Naive thymus-derived CD8-positive, alpha-beta T cell (primary cell): ENCODE measurements around the gene ZFYVE21. TPM values are rescaled to one million over a fixed set of nuclear protein-coding genes. Genes with fewer than 3 reads are reported as not detected.

ENCODE experiments used
- ATAC-seq, 2 donors: fragments of 150-1000 bp; cut with Tn5 transposase in 1 of 2; sonication (Bioruptor Pico), chemical (Tn5 transposase) in 1 of 2; 1 replicate in 1 of 2; 2 replicates in 1 of 2; pipeline ENCODE4 v1.10.0; 2021; ENCODE audit warnings: mild to moderate bottlenecking in 2 of 2, moderate library complexity in 2 of 2
- POLR2A ChIA-PET: fragments of 350-600 bp; sonication (Branson Sonifier 250); formaldehyde crosslinking; loops from one replicate; lab custom pipeline; 2021; ENCODE audit warnings: antibody characterized with exemption; lab: Charles Lee
- DNase-seq, 10 donors: peaks; one replicate each; pipeline versions ENCODE4 v3.0.0 to v3.0.0-alpha.2; 2020 to 2022
- H3K27ac Mint-ChIP-seq, 10 donors: one replicate each; pipeline ENCODE4 v1.8.0; 2020 to 2022; ENCODE audit warnings: mild to moderate bottlenecking in 10 of 10, mixed read lengths in 10 of 10, moderate library complexity in 4 of 10, inconsistent platforms in 1 of 10
- H3K27me3 Mint-ChIP-seq, 5 donors: one replicate each; pipeline ENCODE4 v1.8.0; 2021 to 2022; ENCODE audit warnings: mixed read lengths in 5 of 5
- H3K36me3 Mint-ChIP-seq, 3 donors: one replicate each; pipeline ENCODE4 v1.8.0; 2020 to 2022; ENCODE audit warnings: mixed read lengths in 3 of 3, mild to moderate bottlenecking in 2 of 3, inconsistent platforms in 1 of 3
- H3K4me1 Mint-ChIP-seq, 4 donors: one replicate each; pipeline ENCODE4 v1.8.0; 2021 to 2022; ENCODE audit warnings: mixed read lengths in 4 of 4
- H3K4me3 Mint-ChIP-seq, 10 donors: one replicate each; pipeline ENCODE4 v1.8.0; 2020 to 2022; ENCODE audit warnings: mild to moderate bottlenecking in 10 of 10, mixed read lengths in 10 of 10, moderate library complexity in 6 of 10, inconsistent platforms in 1 of 10
- H3K9me3 Mint-ChIP-seq, 9 donors: one replicate each; pipeline ENCODE4 v1.8.0; 2020 to 2022; ENCODE audit warnings: mixed read lengths in 9 of 9, mild to moderate bottlenecking in 3 of 9, inconsistent platforms in 1 of 9, moderate library complexity in 1 of 9
- polyA plus RNA-seq, 3 donors: library from polyadenylated mRNA; unstranded; fragments of 300-500 nt; fragmentation: Illumina TruSeq; gene quantifications; one replicate each; pipeline ENCODE4 v1.2.3, GENCODE V29; 2021
- total RNA-seq, 8 experiments: library from RNA in 2 of 8; stranded (reverse) in 2 of 8; gene quantifications; one replicate each; pipeline ENCODE4 v1.2.3 and lab custom pipeline; 2021 to 2026

Gene ZFYVE21
- total and polyA plus RNA-seq, 5 experiments from 2014 or later: 7.7 to 16.9 (median 8.7) TPM

DNA sequence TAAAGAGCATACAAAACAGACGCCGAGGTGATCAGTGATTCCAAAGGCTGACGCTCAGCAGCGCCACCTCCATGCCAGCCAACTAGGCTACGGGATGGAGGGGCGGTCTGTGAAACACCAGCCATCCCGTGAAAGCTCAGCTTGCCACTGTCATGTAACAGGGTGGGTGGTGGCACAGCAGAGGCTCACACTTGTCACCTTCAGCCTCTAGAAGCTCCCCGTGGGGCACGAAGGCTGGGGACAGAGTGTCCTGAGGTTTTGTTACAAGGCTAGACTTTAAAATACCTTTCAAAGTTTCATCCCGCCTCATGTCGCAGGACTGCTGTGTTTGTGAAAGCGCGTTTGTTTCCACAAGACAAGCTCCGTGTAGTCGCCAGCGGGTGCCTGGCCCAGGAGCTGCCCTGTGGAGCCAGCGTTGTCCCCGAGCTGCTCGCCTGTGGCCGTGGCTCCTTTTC is 21.0 kb upstream of the ZFYVE21 start:
- H3K4me3 Mint-ChIP-seq: no peak overlapping the region
- H3K27ac Mint-ChIP-seq: no peak overlapping the region
- no peaks in the 10 kb centered on the region for H3K27me3 Mint-ChIP-seq
- DNase-seq: no peak
- POLR2A ChIA-PET: interaction anchor here (0.6 to 1.3 kb wide), 3 partner anchors 14 to 70 kb away, joined by 4 to 5 read pairs (median 4); partner anchors contain the start of genes XRCC3 and ZFYVE21
- peaks cover 0 to 40% (median 0%) of the 10 kb centered on the region in 3 donors for H3K36me3 Mint-ChIP-seq
- peaks cover 7 to 22% (median 15%) of the 10 kb centered on the region in 4 donors for H3K4me1 Mint-ChIP-seq
- H3K9me3 Mint-ChIP-seq: no peaks in the 10 kb centered on the region
- no peak for ATAC-seq

GRCh38 chr14:103695296-103696069 is 20.1 kb upstream of the ZFYVE21 start:
- H3K27me3 Mint-ChIP-seq: no peaks in the 10 kb centered on the region
- DNase-seq: no peak
- no peak for ATAC-seq
- no peaks in the 10 kb centered on the region for H3K9me3 Mint-ChIP-seq
- POLR2A ChIA-PET: interaction anchor here (0.6 kb wide), 2 partner anchors 15 to 19 kb away, joined by 3 to 4 read pairs; no protein-coding TSS in a partner anchor
- H3K36me3 Mint-ChIP-seq: peaks cover 0 to 34% (median 0%) of the 10 kb centered on the region in 3 donors
- H3K27ac Mint-ChIP-seq: peak overlapping the region in 4 of 10 donors; percentile 24 to 88 (median 70)
- peaks cover 5 to 23% (median 12%) of the 10 kb centered on the region in 4 donors for H3K4me1 Mint-ChIP-seq
- no peak overlapping the region for H3K4me3 Mint-ChIP-seq

DNA sequence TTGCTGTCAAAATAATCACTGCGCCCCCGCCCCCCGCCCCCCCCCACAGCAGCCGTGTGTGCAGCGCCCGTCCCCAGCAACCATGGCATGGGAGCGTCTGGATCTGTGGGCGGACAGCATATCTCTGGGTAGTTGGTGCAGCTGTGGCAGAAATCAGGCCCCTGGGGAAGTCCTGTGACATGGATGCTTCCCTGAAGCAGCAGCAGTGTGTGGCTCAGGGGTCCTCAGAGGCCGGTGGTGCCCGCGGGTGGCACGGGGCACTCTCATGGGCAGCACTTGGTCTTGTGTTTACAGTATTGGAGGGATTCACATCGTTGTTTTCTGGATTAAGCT is 19.6 kb upstream of the ZFYVE21 start:
- Mint-ChIP-seq H3K9me3 (no peaks in the 10 kb centered on the region), H3K27me3 (no peaks in the 10 kb centered on the region), H3K4me1 (peaks cover 5 to 23% (median 9%) of the 10 kb centered on the region in 4 donors), H3K27ac (peak overlapping the region in 6 of 10 donors; percentile 38 to 60 (median 50)), H3K4me3 (no peak overlapping the region), H3K36me3 (peaks cover 0 to 34% (median 0%) of the 10 kb centered on the region in 3 donors)
- POLR2A ChIA-PET: interaction anchor here (0.6 kb wide), 1 partner anchor 18 kb away, joined by 3 read pairs; no protein-coding TSS in a partner anchor
- no peak for DNase-seq
- no peak for ATAC-seq

GRCh38 chr14:103696466-103697071 is 19.0 kb upstream of the ZFYVE21 start:
- Mint-ChIP-seq H3K4me1 (peaks cover 5 to 23% (median 8%) of the 10 kb centered on the region in 4 donors), H3K9me3 (no peaks in the 10 kb centered on the region), H3K36me3 (peaks cover 0 to 34% (median 0%) of the 10 kb centered on the region in 3 donors), H3K27me3 (no peaks in the 10 kb centered on the region), H3K27ac (peak overlapping the region in 6 of 10 donors; percentile 15 to 73 (median 54)), H3K4me3 (no peak overlapping the region)
- ATAC-seq (no peak), DNase-seq (peak in 1 of 10 donors; percentile 50)
- POLR2A ChIA-PET: interaction anchor here (0.6 kb wide), 2 partner anchors 18 to 22 kb away, joined by 3 to 7 read pairs; no protein-coding TSS in a partner anchor

DNA sequence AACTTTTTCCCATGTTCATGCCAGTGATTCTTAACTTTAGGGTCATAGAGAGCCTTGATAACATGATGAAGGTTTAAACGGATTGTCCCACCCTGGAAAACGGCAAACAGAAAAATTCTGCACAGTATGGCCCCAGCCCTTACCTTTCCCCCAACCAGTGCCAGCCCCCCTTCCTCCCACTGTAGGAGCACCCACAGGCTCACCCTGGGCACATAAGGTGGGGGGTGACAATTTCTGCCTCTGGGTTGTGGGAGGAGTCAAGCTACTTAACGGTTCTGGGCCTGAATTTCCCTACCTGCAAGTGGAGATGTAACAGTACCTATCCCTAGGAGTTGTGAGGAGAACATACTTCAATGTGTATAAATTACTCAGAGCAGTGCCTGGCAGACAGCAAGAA is 18.4 kb upstream of the ZFYVE21 start:
- H3K4me1 Mint-ChIP-seq: peaks cover 5 to 23% (median 10%) of the 10 kb centered on the region in 4 donors
- H3K9me3 Mint-ChIP-seq: no peaks in the 10 kb centered on the region
- H3K4me3 Mint-ChIP-seq: no peak overlapping the region
- no peaks in the 10 kb centered on the region for H3K27me3 Mint-ChIP-seq
- ATAC-seq (no peak), DNase-seq (peak in 1 of 10 donors; percentile 18)
- POLR2A ChIA-PET: interaction anchor here (0.6 kb wide), 1 partner anchor 22 kb away, joined by 7 read pairs; no protein-coding TSS in a partner anchor
- H3K36me3 Mint-ChIP-seq: peaks cover 0 to 34% (median 0%) of the 10 kb centered on the region in 3 donors
- H3K27ac Mint-ChIP-seq: peak overlapping the region in 7 of 10 donors; percentile 15 to 84 (median 62)

DNA sequence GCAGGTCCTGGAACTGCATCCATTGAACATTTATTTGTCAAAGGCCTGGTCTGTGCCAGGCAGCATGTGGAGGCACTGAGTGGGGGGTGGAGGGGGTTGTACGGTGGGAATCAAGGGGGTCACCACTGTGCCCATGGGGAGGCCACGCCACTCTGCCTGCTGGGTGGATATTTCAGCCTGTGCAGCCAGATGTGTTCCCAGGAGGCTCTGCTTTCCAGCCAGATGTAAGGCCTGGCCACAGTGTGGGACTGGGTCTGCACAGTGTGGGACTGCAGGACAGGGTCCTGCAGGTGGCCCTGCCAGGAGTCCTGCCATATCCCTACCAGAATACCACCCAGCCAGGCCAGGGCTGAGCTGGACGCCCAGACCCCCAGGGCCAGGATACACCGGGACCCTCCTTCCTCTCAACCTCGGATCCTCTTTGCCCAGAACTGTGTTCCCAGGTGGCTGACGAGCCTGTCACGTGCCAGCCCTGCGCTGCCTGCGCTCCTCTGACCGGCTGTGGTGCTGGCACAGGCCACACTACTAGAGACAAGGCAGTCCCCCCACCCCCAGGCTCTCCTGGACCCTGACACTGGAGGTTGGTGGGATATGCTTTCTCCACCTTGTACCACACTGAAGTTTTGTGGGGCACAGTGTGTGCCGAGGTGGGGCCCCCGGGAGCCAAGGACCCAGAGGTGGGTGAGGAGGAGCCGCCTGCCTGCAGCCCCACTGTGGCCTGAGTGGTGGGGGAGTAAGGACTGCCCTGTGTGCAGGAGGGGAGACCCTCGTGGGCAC is 17.8 kb upstream of the ZFYVE21 start:
- Mint-ChIP-seq H3K36me3 (peaks cover 0 to 36% (median 0%) of the 10 kb centered on the region in 3 donors), H3K27me3 (no peaks in the 10 kb centered on the region), H3K27ac (peak overlapping the region in 5 of 10 donors; percentile 27 to 84 (median 64)), H3K4me1 (peaks cover 5 to 23% (median 10%) of the 10 kb centered on the region in 4 donors), H3K4me3 (no peak overlapping the region), H3K9me3 (no peaks in the 10 kb centered on the region)
- POLR2A ChIA-PET: no interaction called here
- ATAC-seq (no peak), DNase-seq (peak in 1 of 10 donors; percentile 44)

DNA sequence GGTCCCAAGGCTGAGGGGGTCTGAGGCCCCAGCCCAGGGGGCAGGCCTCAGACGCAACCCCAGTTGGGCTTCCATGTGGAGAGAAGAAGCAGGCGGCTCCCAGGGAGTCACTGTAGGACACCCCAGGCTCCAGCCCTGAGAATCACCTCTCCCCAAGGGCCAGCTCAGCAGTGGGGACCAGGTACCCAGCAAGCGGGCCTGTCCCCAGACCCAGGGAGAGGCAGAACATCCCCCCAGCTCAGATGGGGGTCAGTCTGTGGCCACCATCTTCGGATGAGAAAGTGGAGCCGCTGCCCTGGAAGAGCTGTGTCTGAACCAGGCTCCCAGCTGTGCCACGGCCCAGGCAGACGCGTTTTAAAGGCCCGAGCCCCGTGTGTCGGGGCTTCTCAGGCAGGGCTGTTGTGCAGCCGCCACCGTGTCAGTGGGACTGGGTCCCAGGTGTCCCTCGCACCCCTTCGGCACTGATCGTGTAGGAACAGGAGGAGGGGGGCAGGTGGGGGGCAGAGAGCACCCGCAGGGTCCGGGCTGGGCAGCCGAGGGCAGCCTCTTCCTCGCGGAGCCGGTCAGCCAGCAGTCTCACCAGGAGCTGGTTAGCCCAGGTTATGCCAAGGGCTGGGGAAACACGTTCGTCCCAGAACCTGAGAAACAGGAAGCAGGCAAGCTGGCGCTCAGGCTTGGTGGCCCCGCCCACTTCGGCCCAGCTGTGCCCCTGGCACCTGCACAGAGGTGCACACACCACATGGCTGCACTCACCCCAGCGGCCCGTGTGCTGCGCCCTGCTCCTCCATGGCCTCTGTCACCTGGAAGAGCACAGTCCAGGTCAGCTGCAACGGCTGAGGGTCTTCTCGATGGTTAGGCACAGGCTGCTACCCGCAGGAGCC is 17.0 kb upstream of the ZFYVE21 start:
- peak overlapping the region in 3 of 10 donors; percentile 13 to 64 (median 41) for H3K27ac Mint-ChIP-seq
- POLR2A ChIA-PET: no interaction called here
- ATAC-seq: no peak

DNA sequence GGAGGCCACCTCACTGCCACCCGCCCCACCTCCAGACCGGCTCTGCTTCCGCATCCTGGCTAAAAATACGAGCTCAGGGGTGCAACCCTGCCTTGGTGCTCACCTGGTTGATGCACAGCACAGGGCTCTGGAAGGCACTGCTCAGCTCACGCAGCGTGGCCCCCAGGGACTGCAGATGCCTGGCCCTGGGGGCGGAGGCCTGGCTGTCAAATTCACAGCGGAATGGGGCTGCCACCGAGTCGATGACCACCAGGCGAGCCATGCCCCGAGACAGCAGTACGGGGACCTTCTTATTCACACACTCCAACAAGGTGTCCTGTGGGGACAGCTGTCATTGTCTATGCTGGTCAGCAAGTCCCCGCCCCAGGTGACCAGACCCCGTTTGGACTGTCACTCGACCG is 16.3 kb upstream of the ZFYVE21 start:
- H3K9me3 Mint-ChIP-seq: no peaks in the 10 kb centered on the region
- peaks cover 5 to 25% (median 12%) of the 10 kb centered on the region in 4 donors for H3K4me1 Mint-ChIP-seq
- H3K4me3 Mint-ChIP-seq: no peak overlapping the region
- DNase-seq (peak in 1 of 10 donors; percentile 46), ATAC-seq (no peak)
- no peaks in the 10 kb centered on the region for H3K27me3 Mint-ChIP-seq
- peaks cover 0 to 31% (median 0%) of the 10 kb centered on the region in 3 donors for H3K36me3 Mint-ChIP-seq
- peak overlapping the region in 5 of 10 donors; percentile 39 to 75 (median 71) for H3K27ac Mint-ChIP-seq
- POLR2A ChIA-PET: no interaction called here

More for the DNA sequence above, 17.0 kb upstream of the ZFYVE21 start:
- H3K4me1 Mint-ChIP-seq: peaks cover 5 to 23% (median 11%) of the 10 kb centered on the region in 4 donors
- peak in 1 of 10 donors; percentile 61 for DNase-seq
- no peaks in the 10 kb centered on the region for H3K9me3 Mint-ChIP-seq
- H3K36me3 Mint-ChIP-seq: peaks cover 0 to 32% (median 0%) of the 10 kb centered on the region in 3 donors
- no peak overlapping the region for H3K4me3 Mint-ChIP-seq
- no peaks in the 10 kb centered on the region for H3K27me3 Mint-ChIP-seq

- H3K36me3 Mint-ChIP-seq: peaks cover 0 to 30% (median 0%) of the 10 kb centered on the region in 3 donors
- peak overlapping the region in 1 of 10 donors; percentile 56 for H3K4me3 Mint-ChIP-seq
- peak overlapping the region in 4 of 10 donors; percentile 65 to 75 (median 72) for H3K27ac Mint-ChIP-seq
Observed at GRCh38 chr14:103699901-103700752, 15.5 kb upstream of the ZFYVE21 start.

DNA sequence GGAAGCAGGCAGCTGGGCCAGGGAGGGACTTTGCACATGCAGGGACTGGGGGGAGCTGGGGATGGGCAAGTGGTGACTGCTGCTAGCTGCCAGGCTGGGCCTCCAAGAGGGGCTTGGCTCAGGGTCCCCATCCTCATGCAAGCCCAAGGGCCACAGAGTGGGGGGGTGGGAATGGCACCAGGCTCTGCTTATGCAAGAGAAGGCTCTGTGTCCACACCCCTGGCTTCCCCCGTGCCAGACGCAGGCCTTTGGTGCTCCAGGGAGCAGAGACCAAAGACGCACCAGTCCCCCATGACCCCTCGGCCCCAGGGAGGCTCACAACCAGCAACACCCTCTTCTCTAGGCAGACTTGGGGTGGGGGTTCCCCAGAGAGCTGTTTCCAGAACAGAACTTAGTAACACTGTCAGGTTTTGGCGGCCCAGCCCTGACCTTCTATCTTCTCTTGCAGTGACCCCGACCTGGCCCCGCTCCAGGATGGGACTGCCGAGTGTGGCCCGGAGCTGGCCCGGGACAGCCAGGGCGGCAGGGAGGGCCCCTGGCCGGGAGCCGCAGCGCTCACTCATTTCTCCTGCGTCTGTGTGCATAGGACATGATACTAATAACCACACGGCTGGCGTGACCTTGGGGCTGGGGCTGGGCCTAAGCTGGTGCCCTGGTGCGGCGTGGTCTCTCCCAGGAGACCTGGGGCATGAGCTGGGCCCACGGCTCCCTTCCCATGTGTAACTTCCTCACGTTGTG is 14.7 kb upstream of the ZFYVE21 start:
- no peaks in the 10 kb centered on the region for H3K27me3 Mint-ChIP-seq
- H3K4me3 Mint-ChIP-seq: no peak overlapping the region
- no peak overlapping the region for H3K27ac Mint-ChIP-seq
- ATAC-seq: no peak
- H3K9me3 Mint-ChIP-seq: no peaks in the 10 kb centered on the region
- DNase-seq: peak in 1 of 10 donors; percentile 62
- peaks cover 0 to 29% (median 0%) of the 10 kb centered on the region in 3 donors for H3K36me3 Mint-ChIP-seq
- POLR2A ChIA-PET: no interaction called here
- H3K4me1 Mint-ChIP-seq: peaks cover 2 to 19% (median 12%) of the 10 kb centered on the region in 4 donors

More at GRCh38 chr14:103699901-103700752, 15.5 kb upstream of the ZFYVE21 start:
- DNase-seq (peak in 1 of 10 donors; percentile 56), ATAC-seq (no peak)
- peaks cover 5 to 25% (median 12%) of the 10 kb centered on the region in 4 donors for H3K4me1 Mint-ChIP-seq
- H3K9me3 Mint-ChIP-seq: no peaks in the 10 kb centered on the region
- POLR2A ChIA-PET: no interaction called here
- H3K27me3 Mint-ChIP-seq: no peaks in the 10 kb centered on the region
